ENCODE results near the gene KRT7.

KRT7 gene

DNA sequence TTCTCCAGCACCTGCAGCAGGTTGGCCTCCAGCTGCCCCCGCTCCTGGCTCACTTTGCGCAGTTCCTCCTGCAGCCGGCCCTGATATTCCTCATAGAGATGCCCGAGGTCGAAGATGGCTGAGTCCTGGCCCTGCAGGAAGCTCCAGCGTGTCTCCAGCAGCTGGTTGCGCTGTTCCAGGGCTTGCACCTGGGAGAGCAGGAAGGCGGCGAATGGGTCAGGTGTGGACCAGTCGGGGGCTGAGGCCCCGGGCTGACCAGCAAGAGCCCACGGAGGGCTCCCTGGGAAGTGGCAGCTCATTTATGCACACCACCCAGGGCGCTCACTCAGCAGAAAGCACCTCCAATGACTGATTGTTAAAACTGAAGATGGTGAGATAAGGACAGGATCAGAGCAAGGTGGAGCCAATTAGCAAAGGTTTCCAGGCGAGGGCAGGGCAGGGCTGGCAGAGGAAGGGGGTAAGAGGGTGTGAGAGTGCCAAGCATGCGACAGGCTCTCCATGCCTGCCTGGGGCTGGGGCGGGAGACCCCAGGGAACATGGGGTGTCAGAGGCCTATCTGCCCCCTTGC lies 47.6 kb upstream of the KRT7 start:
- H2AFZ ChIP-seq: no peak overlapping the region
- H3K4me3 ChIP-seq (ENCODE audit: low read depth, low read length): no peak overlapping the region
- H3K9me3 ChIP-seq (ENCODE audit: control insufficient read depth, low read length): no peaks in the 10 kb centered on the region
- no peak overlapping the region for H3K27ac ChIP-seq
- no peak overlapping the region for H3K9ac ChIP-seq
- H3K4me2 ChIP-seq (ENCODE audit: low read length): peak overlapping the region; percentile 33
- H3K4me1 ChIP-seq: peaks cover 8% of the 10 kb centered on the region
- H3K79me2 ChIP-seq: no peaks in the 10 kb centered on the region
- no peaks in the 10 kb centered on the region for H3K36me3 ChIP-seq (ENCODE audit: control insufficient read depth, insufficient read depth, low read length)
- TF ChIP-seq, protein P1, sequence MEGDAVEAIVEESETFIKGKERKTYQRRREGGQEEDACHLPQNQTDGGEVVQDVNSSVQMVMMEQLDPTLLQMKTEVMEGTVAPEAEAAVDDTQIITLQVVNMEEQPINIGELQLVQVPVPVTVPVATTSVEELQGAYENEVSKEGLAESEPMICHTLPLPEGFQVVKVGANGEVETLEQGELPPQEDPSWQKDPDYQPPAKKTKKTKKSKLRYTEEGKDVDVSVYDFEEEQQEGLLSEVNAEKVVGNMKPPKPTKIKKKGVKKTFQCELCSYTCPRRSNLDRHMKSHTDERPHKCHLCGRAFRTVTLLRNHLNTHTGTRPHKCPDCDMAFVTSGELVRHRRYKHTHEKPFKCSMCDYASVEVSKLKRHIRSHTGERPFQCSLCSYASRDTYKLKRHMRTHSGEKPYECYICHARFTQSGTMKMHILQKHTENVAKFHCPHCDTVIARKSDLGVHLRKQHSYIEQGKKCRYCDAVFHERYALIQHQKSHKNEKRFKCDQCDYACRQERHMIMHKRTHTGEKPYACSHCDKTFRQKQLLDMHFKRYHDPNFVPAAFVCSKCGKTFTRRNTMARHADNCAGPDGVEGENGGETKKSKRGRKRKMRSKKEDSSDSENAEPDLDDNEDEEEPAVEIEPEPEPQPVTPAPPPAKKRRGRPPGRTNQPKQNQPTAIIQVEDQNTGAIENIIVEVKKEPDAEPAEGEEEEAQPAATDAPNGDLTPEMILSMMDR (IDR thresholded peaks at IDR 0.05): no peak
- H3K27me3 ChIP-seq (ENCODE audit: control insufficient read depth, insufficient read depth, low read length): no peaks in the 10 kb centered on the region

DNA sequence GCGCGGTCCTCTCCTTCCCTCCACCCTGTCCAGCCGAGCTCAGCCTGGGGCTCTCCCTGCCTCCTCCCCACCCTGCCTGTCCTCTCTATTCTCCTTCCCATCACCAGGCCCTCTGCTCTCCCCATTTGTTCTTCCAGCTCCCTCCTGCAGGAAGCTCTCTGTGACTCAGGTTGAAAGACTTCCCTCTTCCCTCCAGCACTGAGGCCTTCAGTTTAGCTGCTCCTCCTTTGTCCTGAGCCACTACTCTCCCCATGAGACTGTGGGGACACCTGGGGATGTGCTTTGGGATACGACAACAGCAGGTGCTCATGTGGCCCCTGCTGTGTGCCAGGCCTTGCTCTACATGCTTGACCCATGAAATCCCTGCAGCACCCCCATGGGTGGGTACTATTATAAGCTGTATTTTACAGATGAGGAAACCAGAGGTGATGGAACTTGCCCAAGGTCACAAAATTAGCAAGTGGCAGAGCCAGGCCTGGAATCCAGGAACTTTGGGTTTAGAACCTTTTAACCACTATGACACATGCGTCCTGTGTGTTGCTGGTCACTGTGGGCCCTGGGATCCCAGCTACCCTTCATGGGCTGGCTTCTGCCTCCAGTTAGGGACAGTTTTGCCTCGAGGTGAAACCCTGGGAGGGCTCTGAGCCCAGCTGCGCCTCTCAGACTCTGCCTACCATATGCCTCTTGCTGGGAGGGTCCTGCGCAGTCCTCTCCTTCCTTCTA lies 46.8 kb upstream of the KRT7 start:
- Histone ChIP-seq H3K9me3 (ENCODE audit: control insufficient read depth, low read length) (no peaks in the 10 kb centered on the region), H3K27ac (no peak overlapping the region), H3K79me2 (no peaks in the 10 kb centered on the region), H3K4me1 (peaks cover 8% of the 10 kb centered on the region), H3K9ac (no peak overlapping the region), H2AFZ (no peak overlapping the region), H3K36me3 (ENCODE audit: control insufficient read depth, insufficient read depth, low read length) (no peaks in the 10 kb centered on the region), H3K4me2 (ENCODE audit: low read length) (peak overlapping the region; percentile 33), H3K4me3 (ENCODE audit: low read depth, low read length) (no peak overlapping the region), H3K27me3 (ENCODE audit: control insufficient read depth, insufficient read depth, low read length) (no peaks in the 10 kb centered on the region)
- TF ChIP-seq, protein P1 (IDR thresholded peaks at IDR 0.05): no peak

DNA sequence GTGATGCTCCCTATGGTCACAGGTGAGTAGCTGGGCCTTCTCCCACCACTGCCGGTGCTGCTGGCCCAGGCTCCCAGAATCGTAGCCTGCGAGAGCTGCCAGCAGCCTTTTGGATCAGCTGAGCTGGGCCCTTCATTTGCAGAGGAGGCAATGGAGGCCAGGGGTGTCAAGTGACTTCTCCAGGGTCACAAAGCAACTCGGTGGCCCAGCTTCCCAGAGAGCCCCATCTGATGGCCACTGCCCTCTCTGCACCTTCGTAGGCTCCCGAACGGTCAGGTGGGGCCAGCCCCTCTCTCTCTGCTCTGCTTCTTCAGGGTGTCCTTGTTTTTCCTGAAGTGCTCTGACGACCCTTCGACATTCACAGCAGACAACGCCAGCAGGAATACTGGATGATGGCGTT lies 45.8 kb upstream of the KRT7 start:
- no peaks in the 10 kb centered on the region for H3K27me3 ChIP-seq (ENCODE audit: control insufficient read depth, insufficient read depth, low read length)
- H3K4me1 ChIP-seq: peaks cover 15% of the 10 kb centered on the region

DNA sequence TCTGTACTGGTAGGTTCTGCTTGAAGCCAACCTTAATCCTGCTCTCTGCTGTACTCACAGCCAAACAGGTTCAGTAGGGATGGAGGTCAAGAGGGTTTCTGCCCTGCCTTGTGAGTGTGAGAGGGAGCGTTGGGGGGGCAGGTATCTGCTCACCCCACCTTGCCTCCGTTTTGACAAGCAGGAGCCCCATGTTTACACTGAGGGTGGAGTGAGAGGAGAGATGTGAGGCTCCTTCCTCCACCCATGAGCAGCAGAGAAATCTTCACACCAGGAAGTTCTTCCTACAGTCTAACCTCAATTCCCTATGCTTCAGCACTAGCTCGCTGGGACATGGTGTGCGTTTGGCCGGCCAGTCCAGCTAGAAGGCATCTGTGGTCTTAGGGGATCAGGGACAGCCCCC lies 45.4 kb upstream of the KRT7 start:
- no peak overlapping the region for H2AFZ ChIP-seq
- no peaks in the 10 kb centered on the region for H3K79me2 ChIP-seq
- TF ChIP-seq, protein P1 (IDR thresholded peaks at IDR 0.05): no peak
- H3K9ac ChIP-seq: no peak overlapping the region
- H3K27ac ChIP-seq: no peak overlapping the region
- H3K27me3 ChIP-seq (ENCODE audit: control insufficient read depth, insufficient read depth, low read length): no peaks in the 10 kb centered on the region
- peaks cover 18% of the 10 kb centered on the region for H3K4me1 ChIP-seq
- no peak overlapping the region for H3K4me3 ChIP-seq (ENCODE audit: low read depth, low read length)
- H3K9me3 ChIP-seq (ENCODE audit: control insufficient read depth, low read length): no peaks in the 10 kb centered on the region
- H3K4me2 ChIP-seq (ENCODE audit: low read length): no peak overlapping the region
- no peaks in the 10 kb centered on the region for H3K36me3 ChIP-seq (ENCODE audit: control insufficient read depth, insufficient read depth, low read length)

More for the DNA sequence above, 45.8 kb upstream of the KRT7 start:
- H3K9ac ChIP-seq: no peak overlapping the region
- H3K4me2 ChIP-seq (ENCODE audit: low read length): no peak overlapping the region
- H3K79me2 ChIP-seq: no peaks in the 10 kb centered on the region
- TF ChIP-seq, protein P1 (IDR thresholded peaks at IDR 0.05): no peak
- H3K36me3 ChIP-seq (ENCODE audit: control insufficient read depth, insufficient read depth, low read length): no peaks in the 10 kb centered on the region
- no peak overlapping the region for H3K27ac ChIP-seq
- no peaks in the 10 kb centered on the region for H3K9me3 ChIP-seq (ENCODE audit: control insufficient read depth, low read length)
- H2AFZ ChIP-seq: no peak overlapping the region
- no peak overlapping the region for H3K4me3 ChIP-seq (ENCODE audit: low read depth, low read length)

DNA sequence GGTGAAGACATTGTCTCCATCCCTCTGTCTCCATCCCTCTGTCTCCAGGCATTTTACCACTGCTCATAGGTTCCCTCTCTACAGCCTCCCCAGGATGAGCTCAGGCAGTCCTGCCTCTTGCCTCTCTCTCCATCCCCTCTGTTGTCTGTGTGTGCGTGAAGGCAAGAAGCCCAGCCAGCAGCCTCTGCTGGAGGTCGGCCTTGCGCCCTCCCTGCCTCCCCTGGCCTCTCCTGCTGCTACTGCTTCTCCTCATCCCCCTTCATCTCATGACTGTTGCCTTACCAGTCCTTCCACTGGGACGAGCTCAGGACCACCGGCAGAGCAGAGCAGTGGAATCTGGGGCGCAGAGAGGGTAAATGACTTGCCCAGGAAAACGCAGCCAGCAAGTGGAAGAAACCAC lies 44.4 kb upstream of the KRT7 start:
- H3K4me2 ChIP-seq (ENCODE audit: low read length): no peak overlapping the region
- no peak overlapping the region for H3K9ac ChIP-seq
- H3K36me3 ChIP-seq (ENCODE audit: control insufficient read depth, insufficient read depth, low read length): no peaks in the 10 kb centered on the region
- H3K27me3 ChIP-seq (ENCODE audit: control insufficient read depth, insufficient read depth, low read length): no peaks in the 10 kb centered on the region
- H3K4me1 ChIP-seq: peaks cover 21% of the 10 kb centered on the region
- H2AFZ ChIP-seq: no peak overlapping the region
- no peak overlapping the region for H3K4me3 ChIP-seq (ENCODE audit: low read depth, low read length)
- H3K27ac ChIP-seq: no peak overlapping the region
- TF ChIP-seq, protein P1 (IDR thresholded peaks at IDR 0.05): no peak
- H3K79me2 ChIP-seq: no peaks in the 10 kb centered on the region
- H3K9me3 ChIP-seq (ENCODE audit: control insufficient read depth, low read length): no peaks in the 10 kb centered on the region
